Measurements from ENCODE around the gene NUMB.

DNA sequence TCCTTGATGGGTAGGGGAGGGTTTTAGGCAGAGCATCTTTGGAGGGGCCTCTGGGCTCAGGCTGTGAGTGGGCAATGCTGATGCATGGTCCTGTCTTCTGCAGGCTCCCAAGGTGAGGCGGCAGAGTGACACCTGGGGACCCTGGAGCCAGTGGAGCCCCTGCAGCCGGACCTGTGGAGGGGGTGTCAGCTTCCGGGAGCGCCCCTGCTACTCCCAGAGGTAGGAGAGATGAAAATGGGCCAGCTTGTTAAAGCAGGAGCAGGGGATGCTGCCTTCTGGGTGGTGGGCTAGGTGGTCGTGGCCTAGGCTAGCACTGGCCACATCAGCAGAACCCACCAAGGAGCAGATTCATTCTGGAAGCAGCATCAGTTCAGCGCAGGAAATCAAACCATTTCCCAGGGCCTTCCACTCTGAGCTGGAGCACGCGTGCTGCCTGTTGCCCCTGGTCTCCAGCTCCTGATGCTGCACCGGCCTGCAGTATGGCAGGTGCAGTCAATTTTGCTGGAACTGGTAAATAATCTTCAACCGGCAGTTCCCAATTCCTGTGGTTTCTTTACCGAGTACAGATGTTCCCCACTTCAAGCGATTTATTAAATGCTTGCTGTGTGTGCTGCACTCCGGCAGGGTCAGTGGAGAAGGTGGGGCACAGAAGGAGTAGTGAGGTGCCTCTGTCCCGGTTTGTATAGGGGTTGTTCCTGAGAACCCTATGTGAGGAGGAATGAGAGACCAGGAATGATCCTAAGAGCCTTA is 213.6 kb downstream of the NUMB start:
- TF ChIP-seq EZH2 (IDR thresholded peaks at IDR 0.05; ENCODE audit: insufficient read depth, poor library complexity, severe bottlenecking) (no peak), EZH2phosphoT487 (IDR thresholded peaks at IDR 0.05; ENCODE audit: insufficient read depth, low read depth) (no peak)

All from GM23248 (cell line).